Activated naive CD8-positive, alpha-beta T cell treated with anti-CD3 and anti-CD28 coated beads, Interleukin-2, amount 50 U/mL, for 24 hours (primary cell): Measurements from ENCODE around the gene MUC5AC.
"Not testable (repeated sequence)": the region's sequence is repeated elsewhere in the genome, so short reads cannot be mapped to it uniquely, and the experiment has no call there.

Experiments
- ATAC-seq: fragments of 150-1000 bp; cut with Tn5 transposase; one replicate; pipeline ENCODE4 v1.10.0; 2021
- DNase-seq: peaks from one replicate; pipeline ENCODE4 v3.0.0; 2021
- H3K27ac Mint-ChIP-seq: one replicate; pipeline ENCODE4 v1.8.0; 2021; ENCODE audit warnings: mild to moderate bottlenecking, mixed read lengths
- H3K27me3 Mint-ChIP-seq: one replicate; pipeline ENCODE4 v1.8.0; 2021; ENCODE audit warnings: mixed read lengths
- H3K36me3 Mint-ChIP-seq: one replicate; pipeline ENCODE4 v1.8.0; 2021; ENCODE audit warnings: low read depth, mixed read lengths
- H3K4me1 Mint-ChIP-seq: one replicate; pipeline ENCODE4 v1.8.0; 2021; ENCODE audit warnings: mixed read lengths
- H3K4me3 Mint-ChIP-seq: one replicate; pipeline ENCODE4 v1.8.0; 2021; ENCODE audit warnings: mild to moderate bottlenecking, moderate library complexity, mixed read lengths
- H3K9me3 Mint-ChIP-seq: one replicate; pipeline ENCODE4 v1.8.0; 2021; ENCODE audit warnings: mixed read lengths

The MUC5AC gene

DNA sequence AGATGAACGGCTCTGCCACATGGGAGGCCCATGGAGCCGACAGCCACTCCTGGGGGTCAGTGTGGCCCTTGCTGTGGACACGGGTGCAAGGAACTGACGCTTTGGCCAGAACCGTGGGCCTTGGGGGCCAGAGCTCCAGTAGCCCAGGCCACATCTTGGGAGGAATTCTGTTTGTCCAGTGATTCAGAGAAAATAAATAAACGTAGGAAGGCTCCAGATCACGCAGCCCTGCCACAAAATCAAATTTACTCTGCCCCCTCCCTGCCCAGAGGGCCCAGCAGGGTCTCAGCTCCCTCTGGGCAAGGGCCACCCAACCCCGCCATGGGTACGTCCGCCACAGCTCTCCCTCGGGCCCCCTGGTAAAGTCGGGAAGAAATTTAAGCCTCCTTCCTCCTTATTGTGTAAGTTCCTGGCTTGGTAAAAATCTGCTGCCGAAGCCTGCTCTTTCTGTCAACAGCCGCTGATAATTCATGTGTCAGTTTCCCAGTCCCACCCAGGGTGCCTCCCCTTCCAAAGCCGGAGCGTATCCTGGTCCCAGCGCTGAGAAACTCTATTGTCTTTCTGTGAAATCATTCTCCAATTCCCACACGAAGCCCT is 6.9 kb upstream of the MUC5AC start:
- no peak for DNase-seq

DNA sequence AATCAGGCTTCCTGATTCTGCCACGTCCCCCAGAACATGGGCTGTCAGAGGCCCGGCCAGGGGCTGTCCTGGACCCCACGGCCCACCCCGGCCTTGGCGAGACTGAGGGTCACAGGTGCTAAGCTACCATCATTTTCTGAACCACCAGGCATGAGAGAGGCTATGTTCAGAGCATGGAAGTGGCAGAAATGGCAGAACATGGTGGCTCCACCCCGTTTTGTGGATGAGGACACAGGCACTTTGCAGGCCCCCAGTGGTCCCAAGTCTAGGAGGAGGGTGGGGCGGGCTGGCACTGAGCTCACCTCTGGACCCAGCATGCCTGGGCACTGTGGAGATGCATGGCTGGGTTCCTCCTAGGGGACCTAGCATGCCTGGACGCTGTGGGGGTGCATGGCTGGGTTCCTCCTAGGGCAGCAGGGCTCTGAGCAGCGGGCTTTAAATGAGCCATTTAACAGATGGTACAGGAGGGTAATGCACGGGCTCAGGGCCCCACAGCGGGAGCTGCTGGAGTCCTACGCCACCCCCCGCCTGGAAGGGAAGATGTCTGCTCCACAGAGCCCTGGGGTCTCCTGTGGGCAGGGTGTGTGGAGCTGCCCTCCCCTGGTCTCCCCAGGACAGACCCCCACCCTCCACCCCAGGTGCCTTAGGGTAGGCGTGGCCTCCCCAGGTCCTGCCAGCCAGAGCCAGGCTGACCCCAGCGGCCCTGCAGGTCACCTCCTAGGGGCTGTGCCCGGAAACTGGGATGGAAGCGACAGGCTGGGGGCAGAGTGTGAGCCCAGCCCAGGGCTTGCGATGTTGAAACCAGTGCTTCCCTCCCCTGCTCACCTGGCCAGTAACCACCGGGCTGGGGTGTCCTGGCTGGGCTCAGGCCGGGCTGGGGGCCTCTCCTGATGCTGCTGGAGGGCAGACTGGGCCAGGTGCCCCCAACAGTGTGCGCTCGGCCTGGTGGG is 6.1 kb upstream of the MUC5AC start:
- H3K4me1 Mint-ChIP-seq = peaks cover 6% of the 10 kb centered on the region
- DNase-seq = no peak
- peaks cover 6% of the 10 kb centered on the region for H3K27me3 Mint-ChIP-seq
- peak; percentile 4 for ATAC-seq
- H3K4me3 Mint-ChIP-seq = no peak overlapping the region
- H3K9me3 Mint-ChIP-seq = no peaks in the 10 kb centered on the region
- H3K36me3 Mint-ChIP-seq = no peaks in the 10 kb centered on the region
- H3K27ac Mint-ChIP-seq = no peak overlapping the region

More for the DNA sequence above, 6.9 kb upstream of the MUC5AC start:
- no peaks in the 10 kb centered on the region for H3K9me3 Mint-ChIP-seq
- no peak overlapping the region for H3K4me3 Mint-ChIP-seq
- peaks cover 6% of the 10 kb centered on the region for H3K4me1 Mint-ChIP-seq
- ATAC-seq = no peak
- H3K27ac Mint-ChIP-seq = no peak overlapping the region
- H3K36me3 Mint-ChIP-seq = no peaks in the 10 kb centered on the region
- H3K27me3 Mint-ChIP-seq = peaks cover 6% of the 10 kb centered on the region

DNA sequence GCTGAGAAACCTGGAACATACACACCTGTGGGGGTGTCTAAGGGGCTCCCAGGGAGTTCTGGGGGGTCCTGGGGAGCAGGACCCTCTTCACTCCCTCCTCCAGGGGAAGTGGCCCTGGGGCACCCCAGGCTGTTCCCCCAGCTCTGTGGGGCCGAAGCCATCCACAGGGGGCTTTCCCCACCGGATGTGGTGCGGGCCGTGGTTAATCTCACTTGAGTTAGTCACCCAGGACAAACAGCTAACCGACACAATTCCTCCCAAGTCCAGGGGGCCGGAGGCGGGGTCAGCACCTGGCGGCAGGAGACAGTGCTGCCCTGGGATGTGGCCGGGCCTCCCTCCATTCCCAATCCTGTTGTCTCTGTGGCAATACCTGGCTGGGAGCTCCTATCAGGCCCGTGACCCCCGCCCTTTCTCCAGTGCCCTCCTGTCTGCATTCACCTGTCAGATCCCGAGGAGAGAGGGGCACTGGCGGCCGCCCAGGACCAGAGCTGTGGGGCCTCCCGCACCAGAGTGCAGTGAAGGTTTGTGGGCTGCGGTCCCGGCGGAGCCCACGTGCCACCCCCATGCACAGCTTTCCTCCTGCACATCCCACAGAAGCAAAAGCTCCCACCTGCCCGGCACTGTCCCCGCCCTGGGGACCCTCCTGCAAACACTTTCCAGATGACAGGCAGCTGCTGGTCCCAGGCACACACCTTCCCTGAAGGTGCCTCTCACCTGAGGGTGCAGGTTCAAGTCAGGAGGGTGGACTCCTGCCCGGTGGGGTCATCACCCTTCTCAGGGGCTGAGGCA is 5.2 kb upstream of the MUC5AC start:
- no peak overlapping the region for H3K27ac Mint-ChIP-seq
- DNase-seq (peak; percentile 64), ATAC-seq (peak; percentile 44)
- H3K9me3 Mint-ChIP-seq = no peaks in the 10 kb centered on the region
- H3K4me3 Mint-ChIP-seq = no peak overlapping the region
- H3K36me3 Mint-ChIP-seq = no peaks in the 10 kb centered on the region
- H3K4me1 Mint-ChIP-seq = peaks cover 6% of the 10 kb centered on the region
- H3K27me3 Mint-ChIP-seq = peaks cover 6% of the 10 kb centered on the region

DNA sequence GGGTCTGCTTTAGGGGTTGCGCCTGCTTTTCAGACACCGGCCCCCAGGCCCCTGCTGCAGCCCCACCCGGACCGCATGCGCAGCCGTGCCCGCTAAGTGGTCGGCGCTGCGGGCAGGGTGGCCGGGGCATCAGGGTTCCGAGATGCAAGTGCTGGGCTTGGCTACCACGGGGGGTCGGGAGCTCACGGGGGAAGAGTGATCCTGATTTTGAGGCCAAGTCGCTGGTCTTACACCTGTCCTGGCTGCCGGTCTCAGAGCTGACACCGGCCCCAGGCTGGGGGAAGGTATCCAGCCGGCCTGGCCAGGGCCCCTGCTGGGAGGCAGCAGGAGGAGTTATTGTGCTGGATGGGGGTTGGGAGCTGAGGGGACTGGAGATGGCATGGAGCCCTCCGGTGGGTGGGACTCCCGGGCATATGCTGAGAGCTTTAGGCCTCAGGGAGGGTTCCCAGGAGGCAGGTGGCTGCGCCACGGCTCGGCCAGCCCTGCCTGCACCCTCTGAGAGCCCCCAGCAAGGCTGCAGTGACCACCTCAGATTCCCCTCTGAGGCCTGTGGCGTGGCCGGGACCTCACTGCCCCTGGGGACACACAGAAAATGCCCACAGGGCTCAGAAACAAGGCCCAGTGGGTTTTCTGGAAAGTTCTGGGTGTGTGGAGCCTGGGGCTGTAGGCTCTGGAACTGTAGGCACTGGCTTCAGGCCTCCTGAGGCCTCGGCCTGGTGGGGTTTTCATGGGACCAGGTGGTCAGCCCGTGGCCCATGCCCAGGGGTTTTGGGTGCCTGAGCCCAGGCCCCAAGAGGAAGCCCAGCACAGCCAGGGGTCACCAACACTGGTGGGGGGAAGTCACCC is 4.4 kb upstream of the MUC5AC start:
- no peak for DNase-seq
- Mint-ChIP-seq H3K4me1 (peaks cover 6% of the 10 kb centered on the region), H3K27me3 (peaks cover 6% of the 10 kb centered on the region), H3K4me3 (no peak overlapping the region), H3K9me3 (no peaks in the 10 kb centered on the region), H3K27ac (no peak overlapping the region), H3K36me3 (no peaks in the 10 kb centered on the region)
- ATAC-seq = no peak

DNA sequence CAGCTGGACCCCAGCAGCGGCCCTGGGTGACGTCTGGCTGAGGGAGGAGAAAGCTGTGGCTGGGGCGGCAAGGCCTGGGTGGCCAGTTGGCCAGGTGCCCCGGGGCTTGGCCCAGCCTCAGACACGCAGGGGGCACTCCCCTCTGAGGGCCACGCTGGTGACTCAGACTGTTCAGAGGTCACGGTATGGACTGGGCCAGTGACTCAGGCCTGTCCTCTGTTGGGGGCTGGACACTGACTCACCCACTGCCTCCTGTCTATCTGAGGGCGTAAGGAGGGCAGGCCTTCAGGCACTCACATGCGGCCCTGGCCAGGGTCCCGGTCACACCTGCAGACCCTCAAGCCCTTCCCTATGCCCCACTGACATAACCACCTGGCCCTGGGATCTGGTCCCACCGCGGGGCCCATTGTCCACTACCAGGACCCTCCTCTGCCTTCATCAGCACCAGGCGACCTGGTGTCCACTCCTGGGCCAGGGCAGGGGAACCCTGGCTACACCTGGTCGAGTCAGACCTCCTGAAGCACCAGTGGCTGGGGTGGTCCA is 3.7 kb upstream of the MUC5AC start:
- Mint-ChIP-seq H3K4me1 (peaks cover 6% of the 10 kb centered on the region), H3K4me3 (no peak overlapping the region), H3K27ac (no peak overlapping the region), H3K27me3 (peaks cover 6% of the 10 kb centered on the region), H3K36me3 (no peaks in the 10 kb centered on the region), H3K9me3 (no peaks in the 10 kb centered on the region)
- peak; percentile 18 for ATAC-seq
- no peak for DNase-seq

DNA sequence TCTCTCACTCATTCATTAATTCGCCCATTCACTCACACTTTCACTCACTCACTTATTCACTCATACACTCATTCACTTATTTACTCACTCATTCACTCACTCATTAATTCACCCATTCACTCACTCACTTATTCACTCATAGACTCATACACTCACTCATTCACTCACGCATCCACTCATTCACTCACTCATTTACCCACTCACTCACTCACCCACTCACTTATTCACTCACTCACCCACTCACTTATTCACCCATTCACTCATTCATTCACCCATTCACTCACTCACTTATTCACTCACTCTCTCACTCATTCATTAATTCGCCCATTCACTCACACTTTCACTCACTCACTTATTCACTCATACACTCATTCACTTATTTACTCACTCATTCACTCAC is 3.1 kb upstream of the MUC5AC start:
- H3K36me3 Mint-ChIP-seq, H3K27me3 Mint-ChIP-seq: not testable (repeated sequence)

DNA sequence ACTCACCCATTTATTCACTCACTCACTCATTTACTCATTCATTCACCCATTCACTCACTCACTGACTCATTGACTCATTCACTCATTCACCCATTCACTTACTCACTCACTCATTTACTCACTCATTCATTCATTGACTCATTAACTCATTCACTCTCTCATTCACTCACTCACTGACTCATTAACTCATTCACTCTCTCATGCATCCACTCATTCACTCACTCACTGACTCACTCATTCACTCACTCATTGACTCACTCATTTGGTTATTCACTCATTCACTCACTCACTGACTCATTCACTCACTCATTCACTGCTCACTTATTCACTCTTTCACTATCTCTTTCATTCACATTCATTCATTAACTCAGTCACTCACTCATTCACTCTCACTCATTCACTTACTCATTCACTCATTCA is 2.5 kb upstream of the MUC5AC start:
- no peak for ATAC-seq

More for the DNA sequence above, 3.1 kb upstream of the MUC5AC start:
- H3K4me3 Mint-ChIP-seq, DNase-seq, H3K9me3 Mint-ChIP-seq, H3K27ac Mint-ChIP-seq, H3K4me1 Mint-ChIP-seq, ATAC-seq: not testable (repeated sequence)

DNA sequence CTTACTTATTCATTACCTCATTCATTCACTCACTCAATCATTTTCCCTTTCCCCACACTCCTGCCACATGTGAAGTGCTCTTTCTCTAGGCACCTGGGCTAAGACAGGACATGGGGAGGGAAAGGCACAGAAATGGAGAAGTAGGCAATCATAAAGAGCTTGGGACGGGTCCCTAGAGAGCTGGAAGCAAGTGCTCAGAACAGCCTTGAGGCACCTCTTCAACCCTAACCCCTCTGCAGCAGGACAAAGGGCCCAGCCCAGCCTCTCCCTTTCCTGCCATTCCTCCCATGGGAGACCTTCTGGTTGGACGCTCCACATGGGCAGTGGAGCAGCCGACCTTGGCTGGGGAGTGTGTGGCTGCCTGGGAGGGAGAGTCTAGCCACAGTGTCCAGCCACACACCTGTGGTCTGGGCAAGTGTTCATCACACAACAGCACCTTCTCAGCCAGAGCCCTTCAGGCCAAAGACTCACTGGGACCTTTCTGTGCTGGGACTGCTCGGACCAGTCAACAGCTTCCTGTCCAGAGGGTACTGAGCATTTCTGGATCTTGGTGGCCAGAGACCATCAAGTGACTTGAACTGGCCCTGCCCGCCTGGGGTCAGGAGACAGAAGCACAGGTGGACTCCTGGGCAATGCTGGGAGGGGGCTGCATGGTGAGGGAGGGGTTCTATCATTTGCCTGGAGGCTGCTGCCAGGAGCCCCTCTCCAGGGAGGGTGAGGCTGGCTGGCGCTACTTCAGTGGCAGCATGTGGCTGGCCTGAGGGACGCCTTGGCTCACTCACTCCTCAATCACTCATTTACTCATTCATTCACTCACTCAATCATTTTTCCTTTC is 1.0 kb upstream of the MUC5AC start:
- no peak overlapping the region for H3K27ac Mint-ChIP-seq
- no peak for ATAC-seq
- no peak overlapping the region for H3K4me3 Mint-ChIP-seq

More for the DNA sequence above, 2.5 kb upstream of the MUC5AC start:
- no peak overlapping the region for H3K27ac Mint-ChIP-seq
- no peak overlapping the region for H3K4me3 Mint-ChIP-seq
- peaks cover 6% of the 10 kb centered on the region for H3K27me3 Mint-ChIP-seq
- H3K4me1 Mint-ChIP-seq = peaks cover 6% of the 10 kb centered on the region
- H3K36me3 Mint-ChIP-seq = no peaks in the 10 kb centered on the region
- DNase-seq = no peak
- no peaks in the 10 kb centered on the region for H3K9me3 Mint-ChIP-seq

DNA sequence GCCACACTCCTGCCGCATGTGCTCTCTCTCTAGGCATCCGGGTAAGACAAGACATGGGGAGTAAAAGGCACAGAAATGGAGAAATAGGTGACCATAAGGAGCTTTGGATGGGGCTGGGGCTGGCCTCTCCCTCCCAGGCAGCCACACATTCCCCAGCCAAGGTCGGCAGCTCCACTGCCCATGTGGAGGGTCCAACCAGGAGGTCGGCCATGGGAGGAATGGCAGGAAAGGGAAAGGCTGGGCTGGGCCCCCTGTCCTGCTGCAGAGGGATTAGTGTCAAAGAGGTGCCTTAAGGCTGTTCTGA is 460 bp upstream of the MUC5AC start:
- no peak for ATAC-seq
- Mint-ChIP-seq H3K27me3 (no peaks in the 10 kb centered on the region), H3K9me3 (no peaks in the 10 kb centered on the region), H3K27ac (no peak overlapping the region), H3K36me3 (no peaks in the 10 kb centered on the region), H3K4me1 (peaks cover 6% of the 10 kb centered on the region), H3K4me3 (no peak overlapping the region)
- DNase-seq = no peak

More for the DNA sequence above, 1.0 kb upstream of the MUC5AC start:
- no peak for DNase-seq
- no peaks in the 10 kb centered on the region for H3K36me3 Mint-ChIP-seq
- peaks cover 6% of the 10 kb centered on the region for H3K4me1 Mint-ChIP-seq
- H3K9me3 Mint-ChIP-seq = no peaks in the 10 kb centered on the region
- H3K27me3 Mint-ChIP-seq = no peaks in the 10 kb centered on the region

DNA sequence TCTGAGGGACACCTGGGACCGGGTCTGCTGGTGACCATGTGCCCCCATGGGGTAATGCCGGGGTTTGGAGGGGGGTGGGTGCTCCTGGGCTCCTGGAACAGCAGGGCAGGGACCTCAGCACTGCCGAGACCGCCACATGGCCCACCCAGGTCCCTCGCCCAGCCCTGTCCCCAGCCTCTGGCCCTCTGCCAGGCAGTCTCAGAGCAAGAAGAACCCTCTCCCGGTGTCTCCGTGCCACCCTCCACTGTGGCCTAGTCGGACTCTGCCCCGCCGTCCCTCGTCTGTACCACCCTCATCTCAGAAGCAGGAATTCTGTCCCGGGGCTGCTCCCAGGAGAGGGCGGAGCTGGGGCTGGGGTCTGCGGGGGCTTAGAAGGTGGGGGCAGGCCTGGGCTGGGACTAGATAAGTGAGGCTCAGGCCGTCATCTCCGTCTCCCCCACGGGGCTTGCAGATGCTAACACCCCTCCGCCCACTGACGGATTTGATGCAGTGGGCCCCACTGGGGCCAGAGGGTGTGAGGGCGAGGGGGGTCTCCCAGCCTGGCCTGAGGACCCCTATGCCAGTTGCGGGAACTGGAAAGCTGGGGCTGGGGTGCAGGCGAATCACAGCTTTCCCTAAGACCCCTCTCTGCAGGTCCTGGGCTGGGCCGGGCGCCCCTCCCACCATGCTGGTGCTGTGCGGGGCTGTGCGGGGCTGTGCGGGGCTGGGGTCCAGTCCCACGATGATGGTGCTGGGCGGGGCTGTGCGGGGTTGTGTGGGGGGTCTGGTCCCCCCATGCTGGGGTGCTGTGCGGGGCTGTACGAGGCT is 1.1 kb downstream of the MUC5AC start:
- DNase-seq (no peak), ATAC-seq (no peak)
- no peaks in the 10 kb centered on the region for H3K36me3 Mint-ChIP-seq
- no peaks in the 10 kb centered on the region for H3K9me3 Mint-ChIP-seq
- H3K27ac Mint-ChIP-seq = no peak overlapping the region
- no peaks in the 10 kb centered on the region for H3K27me3 Mint-ChIP-seq
- no peak overlapping the region for H3K4me3 Mint-ChIP-seq
- H3K4me1 Mint-ChIP-seq = no peaks in the 10 kb centered on the region

DNA sequence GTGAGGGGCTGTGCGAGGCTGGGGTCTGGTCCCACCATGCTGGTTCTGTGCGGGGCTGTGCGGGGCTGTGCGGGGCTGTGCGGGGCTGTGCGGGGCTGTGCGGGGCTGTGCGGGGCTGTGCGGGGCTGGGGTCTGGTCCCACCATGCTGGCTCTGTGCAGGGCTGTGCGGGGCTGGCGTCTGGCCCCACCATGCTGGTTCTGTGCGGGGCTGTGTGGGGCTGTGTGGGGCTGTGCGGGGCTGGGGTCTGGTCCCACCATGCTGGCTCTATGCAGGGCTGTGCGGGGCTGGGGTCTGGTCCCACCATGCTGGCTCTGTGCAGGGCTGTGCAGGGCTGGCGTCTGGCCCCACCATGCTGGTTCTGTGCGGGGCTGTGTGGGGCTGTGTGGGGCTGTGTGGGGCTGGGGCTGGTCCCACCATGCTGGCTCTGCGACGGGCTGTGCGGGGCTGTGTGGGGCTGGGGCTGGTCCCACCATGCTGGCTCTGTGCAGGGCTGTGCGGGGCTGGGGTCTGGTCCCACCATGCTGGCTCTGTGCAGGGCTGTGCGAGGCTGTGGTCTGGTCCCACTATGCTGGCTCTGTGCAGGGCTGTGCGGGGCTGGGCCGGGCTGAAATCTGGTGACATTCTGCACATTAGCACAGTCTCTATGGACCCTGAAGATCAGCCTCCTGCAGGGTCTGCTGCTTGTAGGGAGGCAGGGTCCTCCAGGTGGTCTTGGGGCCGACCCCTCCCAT is 1.9 kb downstream of the MUC5AC start:
- not testable (repeated sequence) for H3K27ac Mint-ChIP-seq, H3K27me3 Mint-ChIP-seq, ATAC-seq, DNase-seq, H3K9me3 Mint-ChIP-seq, H3K4me1 Mint-ChIP-seq, H3K36me3 Mint-ChIP-seq, H3K4me3 Mint-ChIP-seq
